Type B pancreatic cell (in vitro differentiated cells): ENCODE data around the gene RHOH. TPM values are rescaled to one million over a fixed set of nuclear protein-coding genes. Genes with fewer than 3 reads are reported as not detected.

Experiments used
- DNase-seq: peaks from one replicate; pipeline ENCODE4 v3.0.0; 2021; ENCODE audit warnings: mixed read lengths; ENCODE audit not compliant: unreplicated experiment; ENCODE audit errors: extremely low spot score
- H3K27ac Mint-ChIP-seq: 2 replicates; pipeline ENCODE4 v1.8.0; 2021; ENCODE audit warnings: mild to moderate bottlenecking, mixed read lengths
- H3K27me3 Mint-ChIP-seq: 2 replicates; pipeline ENCODE4 v1.8.0; 2021; ENCODE audit warnings: mixed read lengths
- H3K36me3 Mint-ChIP-seq: 2 replicates; pipeline ENCODE4 v1.8.0; 2021; ENCODE audit warnings: mixed read lengths
- H3K4me1 Mint-ChIP-seq: one replicate; pipeline ENCODE4 v1.8.0; 2021; ENCODE audit warnings: mixed read lengths; ENCODE audit not compliant: unreplicated experiment
- H3K4me3 Mint-ChIP-seq: 2 replicates; pipeline ENCODE4 v1.8.0; 2021; ENCODE audit warnings: mild to moderate bottlenecking, mixed read lengths
- H3K9me3 Mint-ChIP-seq: 2 replicates; pipeline ENCODE4 v1.8.0; 2021; ENCODE audit warnings: mixed read lengths
- CTCF ChIP-seq: fragments of 200-600 bp; sonication (generic); conservative IDR thresholded peaks from 2 replicates; pipeline ENCODE4 v1.5.0; 2021; ENCODE audit warnings: antibody characterized with exemption, mild to moderate bottlenecking
- total RNA-seq: library from RNA; stranded (reverse); gene quantifications from 2 replicates; pipeline ENCODE4 v1.2.1, GENCODE V29; 2021; ENCODE audit warnings: low replicate concordance

RHOH gene
- total RNA-seq, 1 donor from 2014 or later: 5.4 TPM

- no peak for DNase-seq
- Mint-ChIP-seq H3K4me1 (peaks cover 7% of the 10 kb centered on the region), H3K27ac (no peak overlapping the region), H3K27me3 (no peaks in the 10 kb centered on the region), H3K36me3 (no peaks in the 10 kb centered on the region), H3K4me3 (no peak overlapping the region), H3K9me3 (peaks cover 5% of the 10 kb centered on the region)
- no peak for TF ChIP-seq CTCF
Measured at GRCh38 chr4:40216622-40217366, 20.0 kb downstream of the RHOH start.

DNA sequence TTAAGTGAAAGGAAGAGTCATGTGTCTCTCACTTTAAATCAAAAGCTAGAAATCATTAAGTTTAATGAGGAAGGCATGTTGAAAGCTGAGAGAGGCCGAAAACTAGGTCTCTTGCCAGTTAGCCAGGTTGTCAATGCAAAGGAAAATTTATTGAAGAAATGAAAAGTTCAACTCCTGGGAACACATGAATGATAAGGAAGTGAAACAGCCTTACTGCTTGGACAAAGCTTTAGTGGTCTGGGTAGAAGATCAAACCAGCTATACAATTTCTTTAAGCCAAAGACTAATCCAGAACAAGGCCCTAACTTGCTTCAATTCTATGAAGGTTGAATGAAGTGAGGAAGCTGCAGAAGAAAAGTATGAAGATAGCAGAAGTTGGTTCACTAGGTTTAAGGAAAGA lies 24.9 kb downstream of the RHOH start:
- Mint-ChIP-seq H3K36me3 (no peaks in the 10 kb centered on the region), H3K4me1 (peaks cover 6% of the 10 kb centered on the region), H3K27ac (no peak overlapping the region), H3K9me3 (no peaks in the 10 kb centered on the region), H3K27me3 (no peaks in the 10 kb centered on the region), H3K4me3 (no peak overlapping the region)
- DNase-seq: no peak
- TF ChIP-seq CTCF: no peak

DNA sequence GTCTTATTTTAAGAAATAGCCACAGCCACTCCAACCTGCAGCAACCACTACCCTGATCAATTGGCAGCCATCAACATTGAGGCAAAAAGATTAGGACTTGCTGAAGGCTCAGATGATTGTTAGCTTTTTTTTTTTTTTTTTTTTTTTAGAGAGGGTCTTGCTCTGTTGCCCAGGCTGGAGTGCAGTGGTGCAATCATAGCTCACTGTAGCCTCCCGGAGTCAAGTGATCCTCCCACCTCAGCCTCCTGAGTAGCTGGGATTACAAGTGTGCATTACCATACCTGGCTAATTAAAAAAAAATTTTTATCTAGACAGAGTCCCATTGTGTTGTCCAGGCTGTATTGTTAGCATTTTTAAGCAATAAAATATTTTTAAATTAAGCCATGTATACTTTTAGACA lies 26.5 kb downstream of the RHOH start:
- Mint-ChIP-seq H3K36me3 (no peaks in the 10 kb centered on the region), H3K9me3 (no peaks in the 10 kb centered on the region), H3K27me3 (no peaks in the 10 kb centered on the region), H3K4me1 (peaks cover 14% of the 10 kb centered on the region), H3K4me3 (no peak overlapping the region), H3K27ac (no peak overlapping the region)
- no peak for TF ChIP-seq CTCF
- DNase-seq: no peak

- Mint-ChIP-seq H3K4me1 (peaks cover 14% of the 10 kb centered on the region), H3K36me3 (no peaks in the 10 kb centered on the region), H3K4me3 (no peak overlapping the region), H3K9me3 (no peaks in the 10 kb centered on the region), H3K27me3 (no peaks in the 10 kb centered on the region), H3K27ac (no peak overlapping the region)
- TF ChIP-seq CTCF: no peak
- no peak for DNase-seq
Measured at GRCh38 chr4:40224432-40224831, 27.6 kb downstream of the RHOH start.

DNA sequence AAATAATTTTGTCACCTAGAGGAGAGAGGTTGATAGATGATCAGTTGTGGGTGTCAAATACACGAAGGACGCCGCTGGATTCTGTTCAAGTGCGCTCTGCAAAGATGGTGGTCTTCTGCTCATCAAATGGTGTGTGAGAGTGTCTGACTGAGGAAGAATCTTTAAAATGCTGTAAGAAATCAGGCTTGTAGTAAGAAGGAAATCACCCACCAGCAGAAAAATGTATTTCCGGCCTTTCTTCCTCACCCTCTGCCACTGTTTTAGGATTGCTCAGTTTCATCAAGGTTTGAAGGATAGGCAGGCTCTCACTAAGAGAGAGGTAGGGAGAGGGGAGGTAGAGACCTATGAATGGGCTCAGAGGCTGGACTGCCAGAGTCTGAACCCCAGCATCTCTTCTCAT lies 28.7 kb downstream of the RHOH start:
- no peak for TF ChIP-seq CTCF
- H3K4me3 Mint-ChIP-seq: no peak overlapping the region
- H3K27ac Mint-ChIP-seq: no peak overlapping the region
- no peaks in the 10 kb centered on the region for H3K9me3 Mint-ChIP-seq
- no peaks in the 10 kb centered on the region for H3K36me3 Mint-ChIP-seq
- no peaks in the 10 kb centered on the region for H3K27me3 Mint-ChIP-seq
- peaks cover 14% of the 10 kb centered on the region for H3K4me1 Mint-ChIP-seq
- DNase-seq: no peak
